DOHH2 (cell line): Measurements from ENCODE around the gene VSIG10L2.

Experiments used
- H3F3A ChIP-seq: fragments of 200-600 bp; sonication (generic), shearing (Covaris generic); 2 replicates; pipeline ENCODE4 v1.6.0; 2016; ENCODE audit warnings: antibody characterized with exemption, mild to moderate bottlenecking; ENCODE audit not compliant: control insufficient read depth, insufficient read depth
- H3K27ac ChIP-seq: fragments of 200-600 bp; sonication (generic); 2 replicates; pipeline ENCODE4 v1.5.1; 2014; ENCODE audit warnings: low read depth, mild to moderate bottlenecking, low read length, moderate library complexity
- H3K27me3 ChIP-seq: fragments of 200-600 bp; sonication (generic); 2 replicates; pipeline ENCODE4 v1.6.1; 2014; ENCODE audit warnings: mild to moderate bottlenecking, low read length, mixed read lengths; ENCODE audit not compliant: control insufficient read depth
- H3K36me3 ChIP-seq: fragments of 200-600 bp; sonication (generic); 2 replicates; pipeline ENCODE4 v1.6.1; 2014; ENCODE audit warnings: mild to moderate bottlenecking, low read length, moderate library complexity, mixed read lengths; ENCODE audit not compliant: control insufficient read depth
- H3K4me1 ChIP-seq: fragments of 200-600 bp; sonication (generic); 2 replicates; pipeline ENCODE4 v1.6.1; 2014; ENCODE audit warnings: mild to moderate bottlenecking, low read length, mixed read lengths; ENCODE audit not compliant: control insufficient read depth
- H3K4me2 ChIP-seq: fragments of 200-600 bp; sonication (generic); 2 replicates; pipeline ENCODE4 v1.6.0; 2014; ENCODE audit warnings: mild to moderate bottlenecking, low read length, moderate library complexity
- H3K4me3 ChIP-seq: fragments of 200-600 bp; sonication (generic); 2 replicates; pipeline ENCODE4 v1.5.1; 2014; ENCODE audit warnings: mild to moderate bottlenecking, low read length, mixed read lengths
- H3K79me2 ChIP-seq: fragments of 200-600 bp; sonication (generic); 2 replicates; pipeline ENCODE4 v1.6.1; 2014; ENCODE audit warnings: mild to moderate bottlenecking, low read length, mixed read lengths; ENCODE audit not compliant: control insufficient read depth
- H3K9me2 ChIP-seq: fragments of 200-600 bp; sonication (generic); replicated peaks from 2 replicates; pipeline ENCODE4 v1.6.1; 2014; ENCODE audit warnings: mild to moderate bottlenecking, low read length, mixed read lengths; ENCODE audit not compliant: control insufficient read depth
- H3K9me3 ChIP-seq: fragments of 200-600 bp; sonication (generic); 2 replicates; pipeline ENCODE4 v1.6.1; 2014; ENCODE audit warnings: antibody characterized with exemption, low read length, mixed read lengths; ENCODE audit not compliant: control insufficient read depth, insufficient read depth
- H4K20me1 ChIP-seq: fragments of 200-600 bp; sonication (generic); 2 replicates; pipeline ENCODE4 v1.6.0; 2014; ENCODE audit warnings: low read depth, mild to moderate bottlenecking, antibody characterized with exemption, low read length, moderate library complexity; ENCODE audit not compliant: control insufficient read depth, insufficient read depth
- EZH2phosphoT487 ChIP-seq: fragments of 200-600 bp; sonication (generic); IDR thresholded peaks from 2 replicates; pipeline ENCODE4 v1.6.1; 2017; ENCODE audit warnings: borderline replicate concordance, mild to moderate bottlenecking, antibody characterized with exemption, low read length, moderate library complexity, mixed read lengths
- TF ChIP-seq, protein P1 (sequence below): fragments of 200-600 bp; sonication (generic); IDR thresholded peaks from one replicate; pipeline ENCODE4 v1.5.1; 2014; ENCODE audit warnings: antibody characterized with exemption, mild to moderate bottlenecking, low read depth, low read length; ENCODE audit not compliant: poor library complexity, severe bottlenecking

The VSIG10L2 gene

DNA sequence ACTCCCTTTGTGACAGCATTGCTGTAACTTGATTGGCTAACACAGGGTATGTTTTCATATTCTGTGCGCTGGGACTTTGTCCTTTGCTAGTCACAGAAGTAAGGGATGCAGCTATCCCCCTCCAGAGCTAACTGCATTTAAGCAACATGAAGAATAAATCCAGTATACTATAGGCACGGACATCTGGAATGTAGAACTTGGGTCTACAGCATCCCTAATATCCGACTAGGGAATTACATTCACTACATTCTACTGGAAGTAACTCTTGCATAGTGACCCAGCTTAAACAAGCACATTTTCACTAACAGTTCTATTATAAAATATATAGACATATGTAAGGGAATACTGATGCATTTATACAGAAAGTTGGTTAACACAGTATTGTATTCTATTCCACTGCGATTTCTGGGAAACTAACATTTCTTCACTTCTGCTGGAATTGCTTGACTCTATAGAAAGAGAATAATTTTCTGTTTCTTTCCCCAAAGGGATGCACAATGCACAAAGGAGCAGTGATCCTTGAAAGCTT lies 13.1 kb downstream of the VSIG10L2 start:
- TF ChIP-seq, protein P1, sequence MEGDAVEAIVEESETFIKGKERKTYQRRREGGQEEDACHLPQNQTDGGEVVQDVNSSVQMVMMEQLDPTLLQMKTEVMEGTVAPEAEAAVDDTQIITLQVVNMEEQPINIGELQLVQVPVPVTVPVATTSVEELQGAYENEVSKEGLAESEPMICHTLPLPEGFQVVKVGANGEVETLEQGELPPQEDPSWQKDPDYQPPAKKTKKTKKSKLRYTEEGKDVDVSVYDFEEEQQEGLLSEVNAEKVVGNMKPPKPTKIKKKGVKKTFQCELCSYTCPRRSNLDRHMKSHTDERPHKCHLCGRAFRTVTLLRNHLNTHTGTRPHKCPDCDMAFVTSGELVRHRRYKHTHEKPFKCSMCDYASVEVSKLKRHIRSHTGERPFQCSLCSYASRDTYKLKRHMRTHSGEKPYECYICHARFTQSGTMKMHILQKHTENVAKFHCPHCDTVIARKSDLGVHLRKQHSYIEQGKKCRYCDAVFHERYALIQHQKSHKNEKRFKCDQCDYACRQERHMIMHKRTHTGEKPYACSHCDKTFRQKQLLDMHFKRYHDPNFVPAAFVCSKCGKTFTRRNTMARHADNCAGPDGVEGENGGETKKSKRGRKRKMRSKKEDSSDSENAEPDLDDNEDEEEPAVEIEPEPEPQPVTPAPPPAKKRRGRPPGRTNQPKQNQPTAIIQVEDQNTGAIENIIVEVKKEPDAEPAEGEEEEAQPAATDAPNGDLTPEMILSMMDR: no peak
- TF ChIP-seq EZH2phosphoT487: no peak
- Histone ChIP-seq H4K20me1 (no peaks in the 10 kb centered on the region), H3K4me2 (no peak overlapping the region), H3K79me2 (no peaks in the 10 kb centered on the region), H3F3A (no peaks in the 10 kb centered on the region), H3K36me3 (no peaks in the 10 kb centered on the region), H3K4me1 (no peaks in the 10 kb centered on the region), H3K9me3 (no peaks in the 10 kb centered on the region), H3K4me3 (no peak overlapping the region), H3K27ac (no peak overlapping the region), H3K27me3 (peaks cover 3% of the 10 kb centered on the region; the same call in 1 of the 2 replicates), H3K9me2 (no peaks in the 10 kb centered on the region)

DNA sequence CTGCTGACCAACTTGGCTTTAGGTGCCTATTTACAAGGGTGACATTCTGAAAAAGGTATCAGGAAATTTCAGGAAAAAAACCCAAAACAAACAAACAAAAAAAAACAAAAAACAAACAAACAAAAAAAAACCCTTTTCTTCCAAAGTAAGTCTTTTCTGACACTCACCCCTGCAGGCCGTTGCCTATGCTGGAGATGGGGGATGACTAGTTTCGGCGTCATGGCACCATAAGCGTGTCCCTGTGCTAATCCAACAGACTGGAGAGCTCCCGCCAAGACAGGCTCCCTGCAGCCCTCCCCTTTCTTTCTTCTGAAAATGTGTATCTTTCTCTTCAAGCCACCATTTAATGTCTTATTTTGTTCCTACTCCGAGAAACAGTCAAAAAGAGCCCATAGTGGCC lies 13.7 kb downstream of the VSIG10L2 start:
- Histone ChIP-seq H3K4me1 (no peaks in the 10 kb centered on the region), H4K20me1 (no peaks in the 10 kb centered on the region), H3K9me2 (no peaks in the 10 kb centered on the region), H3K36me3 (no peaks in the 10 kb centered on the region), H3K27ac (no peak overlapping the region), H3K4me2 (no peak overlapping the region), H3K27me3 (peaks cover 3% of the 10 kb centered on the region; the same call in 1 of the 2 replicates), H3F3A (no peaks in the 10 kb centered on the region), H3K79me2 (no peaks in the 10 kb centered on the region), H3K9me3 (no peaks in the 10 kb centered on the region), H3K4me3 (no peak overlapping the region)
- TF ChIP-seq EZH2phosphoT487: no peak
- TF ChIP-seq, protein P1: no peak

DNA sequence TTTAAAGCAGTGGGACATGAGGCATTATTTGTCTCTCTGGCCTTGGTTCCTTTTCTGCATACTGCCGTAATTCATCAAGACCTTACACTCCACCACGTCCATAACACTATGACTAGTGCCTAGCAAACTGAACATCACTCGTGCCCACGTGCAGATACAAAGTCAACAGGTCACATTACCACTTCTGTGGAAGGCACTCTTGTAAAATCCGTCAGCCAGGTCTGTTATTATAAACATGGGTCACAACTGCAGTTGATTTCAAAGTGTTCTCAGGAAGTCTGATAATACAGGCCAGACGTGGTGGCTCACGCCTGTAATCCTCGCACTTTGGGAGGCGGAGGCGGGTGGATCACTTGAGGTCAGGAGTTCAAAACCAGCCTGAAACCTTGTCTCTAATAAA lies 14.1 kb downstream of the VSIG10L2 start:
- no peaks in the 10 kb centered on the region for H4K20me1 ChIP-seq
- H3K4me3 ChIP-seq: no peak overlapping the region
- TF ChIP-seq, protein P1: no peak
- no peak for TF ChIP-seq EZH2phosphoT487
- no peaks in the 10 kb centered on the region for H3K36me3 ChIP-seq
- no peaks in the 10 kb centered on the region for H3K4me1 ChIP-seq
- no peaks in the 10 kb centered on the region for H3F3A ChIP-seq
- peaks cover 3% of the 10 kb centered on the region; the same call in 1 of the 2 replicates for H3K27me3 ChIP-seq
- H3K4me2 ChIP-seq: no peak overlapping the region
- H3K9me3 ChIP-seq: no peaks in the 10 kb centered on the region
- no peaks in the 10 kb centered on the region for H3K79me2 ChIP-seq
- H3K9me2 ChIP-seq: no peaks in the 10 kb centered on the region
- no peak overlapping the region for H3K27ac ChIP-seq
